GM19463 (cell line): ENCODE results near the gene GPR37.

Source experiments
- ATAC-seq: cut with Tn5 transposase; IDR thresholded peaks from one replicate; pipeline ENCODE4 v1.9.1; 2021; ENCODE audit warnings: mild to moderate bottlenecking, moderate library complexity; ENCODE audit not compliant: unreplicated experiment

The GPR37 gene

GRCh38 chr7:124728610-124729009 lies 37.0 kb downstream of the GPR37 start:
- no peak for ATAC-seq

- ATAC-seq: no peak
Observed at GRCh38 chr7:124724507-124725192, 40.9 kb downstream of the GPR37 start.

GRCh38 chr7:124724079-124724478 lies 41.5 kb downstream of the GPR37 start:
- no peak for ATAC-seq

GRCh38 chr7:124723012-124723411 lies 42.6 kb downstream of the GPR37 start:
- ATAC-seq: no peak

GRCh38 chr7:124722292-124722691 lies 43.3 kb downstream of the GPR37 start:
- ATAC-seq: no peak

GRCh38 chr7:124720195-124720594 lies 45.4 kb downstream of the GPR37 start:
- no peak for ATAC-seq

GRCh38 chr7:124718032-124718766 lies 47.4 kb downstream of the GPR37 start:
- no peak for ATAC-seq

GRCh38 chr7:124716894-124717293 lies 48.7 kb downstream of the GPR37 start:
- no peak for ATAC-seq

GRCh38 chr7:124713086-124713485 lies 52.5 kb downstream of the GPR37 start:
- ATAC-seq: no peak

- ATAC-seq: no peak
Observed at GRCh38 chr7:124712017-124712416, 53.6 kb downstream of the GPR37 start.

GRCh38 chr7:124702385-124702784 lies 63.2 kb downstream of the GPR37 start:
- no peak for ATAC-seq

- no peak for ATAC-seq
Observed at GRCh38 chr7:124701955-124702354, 63.6 kb downstream of the GPR37 start.

- no peak for ATAC-seq
Observed at GRCh38 chr7:124700655-124701054, 64.9 kb downstream of the GPR37 start.

GRCh38 chr7:124698964-124699363 lies 66.6 kb downstream of the GPR37 start:
- ATAC-seq: no peak

- ATAC-seq: no peak
Observed at GRCh38 chr7:124697746-124698145, 67.8 kb downstream of the GPR37 start.
